Transverse colon (tissue), 3 donors: ENCODE results near the gene TRPM3.

Experiments
- POLR2A ChIP-seq: fragments of 450-650 bp; IDR thresholded peaks from one replicate; pipeline ENCODE4 v1.6.1; 2016; ENCODE audit warnings: antibody characterized with exemption, mild to moderate bottlenecking, moderate library complexity
- TF ChIP-seq, protein P1 (sequence below), 5 experiments: fragments of 200-600 bp in 3 of 5; fragments of 450-650 bp in 2 of 5; sonication (generic) in 3 of 5; IDR thresholded peaks; 1 replicate in 2 of 5; 2 replicates in 3 of 5; pipeline ENCODE4 v1.5.1; 2016 to 2017; ENCODE audit warnings: antibody characterized with exemption in 5 of 5, inconsistent platforms in 3 of 5, mild to moderate bottlenecking in 2 of 5, moderate library complexity in 1 of 5

DNA sequence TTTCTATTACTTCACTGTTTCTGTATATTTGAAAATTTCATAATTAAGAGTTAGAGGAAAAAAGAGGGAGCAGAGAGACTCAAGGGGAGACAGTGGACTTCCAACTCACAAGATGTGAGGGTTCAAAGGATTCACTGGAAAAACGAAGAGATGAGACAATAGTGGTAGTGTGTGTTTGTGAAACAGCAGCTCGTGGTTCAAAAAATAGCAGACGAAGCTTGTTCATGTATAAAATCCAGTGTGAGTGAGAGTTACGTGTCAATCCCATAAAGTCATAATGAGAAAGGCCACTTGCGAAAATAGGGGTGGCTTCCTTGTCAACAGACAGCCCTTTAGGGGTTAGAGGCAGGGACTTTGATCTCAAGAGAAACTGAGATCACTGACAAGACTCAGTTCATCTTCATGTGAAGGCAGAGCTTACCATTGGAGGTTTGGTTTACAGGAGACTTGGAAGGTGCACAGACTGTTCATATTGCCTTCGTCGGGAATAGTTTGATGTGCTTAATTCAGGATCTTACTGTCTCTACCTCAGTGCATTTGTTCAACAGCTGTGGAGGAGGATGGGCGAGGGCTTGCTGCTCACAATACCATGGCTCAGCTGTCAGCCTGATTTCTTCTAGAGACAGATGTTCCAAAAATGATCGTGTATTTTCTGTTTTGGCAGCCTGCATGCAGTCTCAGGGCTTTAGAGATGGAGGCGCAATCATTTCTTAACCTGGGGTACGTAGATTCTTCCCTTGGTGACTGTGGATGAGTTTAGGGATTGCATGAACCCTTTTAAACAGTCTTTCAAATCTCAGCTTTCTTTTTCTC lies 601.3 kb downstream of the TRPM3 start:
- TF ChIP-seq, protein P1, sequence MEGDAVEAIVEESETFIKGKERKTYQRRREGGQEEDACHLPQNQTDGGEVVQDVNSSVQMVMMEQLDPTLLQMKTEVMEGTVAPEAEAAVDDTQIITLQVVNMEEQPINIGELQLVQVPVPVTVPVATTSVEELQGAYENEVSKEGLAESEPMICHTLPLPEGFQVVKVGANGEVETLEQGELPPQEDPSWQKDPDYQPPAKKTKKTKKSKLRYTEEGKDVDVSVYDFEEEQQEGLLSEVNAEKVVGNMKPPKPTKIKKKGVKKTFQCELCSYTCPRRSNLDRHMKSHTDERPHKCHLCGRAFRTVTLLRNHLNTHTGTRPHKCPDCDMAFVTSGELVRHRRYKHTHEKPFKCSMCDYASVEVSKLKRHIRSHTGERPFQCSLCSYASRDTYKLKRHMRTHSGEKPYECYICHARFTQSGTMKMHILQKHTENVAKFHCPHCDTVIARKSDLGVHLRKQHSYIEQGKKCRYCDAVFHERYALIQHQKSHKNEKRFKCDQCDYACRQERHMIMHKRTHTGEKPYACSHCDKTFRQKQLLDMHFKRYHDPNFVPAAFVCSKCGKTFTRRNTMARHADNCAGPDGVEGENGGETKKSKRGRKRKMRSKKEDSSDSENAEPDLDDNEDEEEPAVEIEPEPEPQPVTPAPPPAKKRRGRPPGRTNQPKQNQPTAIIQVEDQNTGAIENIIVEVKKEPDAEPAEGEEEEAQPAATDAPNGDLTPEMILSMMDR (IDR thresholded peaks at IDR 0.05) = no peak
- TF ChIP-seq POLR2A = no peak
